Effector CD4-positive, alpha-beta T cell (primary cell): ENCODE data around the gene ACOXL. TPM values are rescaled to one million over a fixed set of nuclear protein-coding genes. Genes with fewer than 3 reads are reported as not detected.
"Not testable (repeated sequence)": the region's sequence is repeated elsewhere in the genome, so short reads cannot be mapped to it uniquely, and the experiment has no call there.

ENCODE experiments used
- DNase-seq: peaks from one replicate; pipeline ENCODE4 v3.0.0-alpha.2; 2020
- total RNA-seq: gene quantifications from one replicate; lab custom pipeline; 2026; lab: John Stamatoyannopoulos, UW

The ACOXL gene
- not detected for total RNA-seq

- no peak for DNase-seq
Observed at GRCh38 chr2:110732422-110733413, at the start of gene ACOXL. Gene ACOXL, plus strand, starts transcription at chr2:110732573. Its CDS starts 35,817 bp downstream, at chr2:110768390.

DNA sequence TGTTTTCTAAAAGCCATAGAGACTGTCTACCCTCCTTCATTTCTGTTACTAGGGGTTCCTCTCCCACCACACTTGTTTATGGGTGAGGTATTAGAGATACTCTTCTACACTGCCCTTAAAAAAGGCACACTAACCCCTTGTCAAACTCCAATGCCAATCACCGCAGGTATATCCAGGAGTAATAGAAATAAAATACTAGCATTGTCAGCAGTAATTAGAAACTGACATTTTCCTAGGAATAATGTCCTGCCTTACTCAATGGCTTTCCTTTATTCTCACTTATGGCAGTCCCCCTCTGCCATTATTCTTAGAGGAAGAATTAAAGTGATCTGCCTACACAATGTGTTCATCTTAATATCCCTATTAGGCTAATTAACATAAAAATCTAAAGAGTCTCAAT, 49.5 kb upstream of the ACOXL start:
- DNase-seq = no peak

GRCh38 chr2:110687775-110688484, 44.4 kb upstream of the ACOXL start:
- not testable (repeated sequence) for DNase-seq

DNA sequence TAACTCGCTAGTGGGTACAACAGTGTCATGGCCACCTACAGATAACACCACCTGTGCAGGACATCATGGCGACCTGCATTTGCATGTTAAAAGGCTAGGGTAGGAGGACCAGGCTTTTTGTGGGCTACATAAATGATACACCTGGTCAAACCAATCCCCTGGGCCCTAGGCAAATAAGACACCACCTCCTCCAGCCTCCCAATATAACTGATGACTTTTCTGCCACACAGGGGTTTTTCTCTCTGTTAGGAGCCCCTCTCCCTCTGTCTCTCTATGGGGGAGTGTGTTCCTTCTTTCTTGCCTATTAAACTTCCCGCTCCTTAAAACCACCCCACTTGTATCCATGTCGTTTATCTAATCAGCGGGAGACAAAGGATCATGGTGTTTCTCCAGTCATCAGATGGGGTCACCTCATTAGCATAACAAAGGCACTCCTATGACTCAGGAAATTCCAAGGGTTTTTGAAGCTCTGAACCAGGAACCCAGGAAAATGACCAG, 43.7 kb upstream of the ACOXL start:
- no peak for DNase-seq

DNA sequence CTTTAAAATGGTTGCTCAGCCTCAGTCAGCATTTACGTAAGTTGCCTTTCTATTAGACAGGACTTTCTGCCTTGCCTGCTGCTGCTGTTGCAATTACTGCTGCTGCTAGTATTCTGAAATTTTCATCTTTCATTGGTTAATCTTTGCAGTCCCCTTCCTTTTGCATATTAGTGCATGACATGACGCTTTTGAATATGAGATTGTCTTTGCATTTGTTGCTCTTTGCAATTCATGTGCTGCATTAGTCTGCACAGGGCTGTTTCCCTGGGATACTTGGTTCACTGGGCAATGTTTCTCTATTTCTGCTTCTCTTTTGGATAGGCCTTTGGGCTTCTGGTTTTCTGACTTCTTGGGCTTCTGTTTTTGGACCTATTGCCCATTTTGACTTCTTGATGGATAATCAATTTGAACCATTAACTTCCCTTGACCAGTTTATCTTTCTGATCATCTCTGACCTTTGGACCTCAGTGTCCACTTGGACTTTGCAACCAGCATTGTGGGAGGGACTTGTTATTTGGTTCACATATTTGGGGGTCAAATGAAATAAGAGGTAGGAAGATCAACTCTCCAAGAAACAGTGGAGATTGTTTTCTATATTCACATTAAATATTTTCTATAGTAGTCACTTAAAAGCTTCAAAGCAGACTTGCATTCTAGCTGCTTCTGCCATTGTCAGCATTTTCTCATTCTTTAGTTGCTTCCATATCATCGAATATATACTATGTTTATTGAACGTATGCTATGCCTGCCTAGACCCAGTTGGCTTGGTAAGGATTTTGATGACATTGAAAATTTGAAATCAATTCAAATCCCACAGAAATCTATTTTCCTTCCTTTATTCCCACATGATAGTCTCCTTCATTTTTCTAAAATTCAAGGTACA, 42.0 kb upstream of the ACOXL start:
- DNase-seq = no peak

- DNase-seq = no peak
Observed at GRCh38 chr2:110691612-110692258, 40.6 kb upstream of the ACOXL start.

GRCh38 chr2:110695146-110695898, 37.1 kb upstream of the ACOXL start:
- not testable (repeated sequence) for DNase-seq

DNA sequence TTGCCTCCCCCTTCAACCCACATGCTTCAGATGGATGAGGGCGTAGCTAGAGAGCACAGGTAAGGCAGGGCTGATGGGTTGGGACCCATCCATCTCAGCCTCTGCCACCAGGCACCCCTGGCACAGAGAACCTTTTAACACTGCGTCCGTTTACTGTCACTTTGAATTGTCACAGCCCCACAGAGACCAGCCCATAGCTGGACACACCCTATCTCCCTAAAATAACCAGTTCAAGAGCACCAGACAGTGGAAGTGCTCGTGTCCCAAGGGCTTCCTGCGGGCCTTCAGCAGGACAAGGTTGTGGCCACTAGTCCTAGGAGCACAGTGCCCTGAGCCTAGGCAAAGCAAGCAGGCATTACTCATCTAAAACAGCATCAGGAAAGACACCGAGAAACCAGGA, 34.1 kb upstream of the ACOXL start:
- DNase-seq = not testable (repeated sequence)

- DNase-seq = no peak
Observed at GRCh38 chr2:110702514-110703380, 29.6 kb upstream of the ACOXL start.

DNA sequence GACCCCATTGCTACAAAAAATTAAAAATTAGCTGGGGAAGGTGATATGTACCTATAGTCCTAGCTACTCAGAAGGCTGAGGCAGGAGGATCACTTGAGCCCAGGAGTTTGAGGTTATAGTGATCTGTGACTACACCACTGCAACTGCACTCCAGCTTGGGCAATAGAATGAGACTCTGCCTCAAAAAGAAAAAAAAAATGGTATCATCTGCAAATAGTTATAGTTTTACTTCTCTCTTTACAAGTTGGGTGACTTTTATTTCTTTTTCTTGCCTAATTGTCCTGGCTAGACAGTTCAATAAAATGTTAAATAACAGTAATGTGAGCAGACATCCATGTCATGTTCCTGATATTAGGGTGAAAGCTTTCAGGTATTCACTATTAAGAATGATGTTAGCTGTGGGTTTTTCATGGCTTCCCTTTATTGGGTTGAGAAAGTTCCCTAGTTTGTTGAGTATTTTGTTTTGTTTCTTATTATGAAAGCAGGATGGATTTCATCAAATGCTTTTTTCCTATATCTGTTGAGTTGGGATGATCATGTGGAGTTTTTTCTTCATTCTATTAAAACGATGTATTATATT, 24.9 kb upstream of the ACOXL start:
- no peak for DNase-seq

GRCh38 chr2:110708455-110708854, 23.9 kb upstream of the ACOXL start:
- DNase-seq = no peak

- no peak for DNase-seq
Observed at GRCh38 chr2:110712737-110713136, 19.6 kb upstream of the ACOXL start.

DNA sequence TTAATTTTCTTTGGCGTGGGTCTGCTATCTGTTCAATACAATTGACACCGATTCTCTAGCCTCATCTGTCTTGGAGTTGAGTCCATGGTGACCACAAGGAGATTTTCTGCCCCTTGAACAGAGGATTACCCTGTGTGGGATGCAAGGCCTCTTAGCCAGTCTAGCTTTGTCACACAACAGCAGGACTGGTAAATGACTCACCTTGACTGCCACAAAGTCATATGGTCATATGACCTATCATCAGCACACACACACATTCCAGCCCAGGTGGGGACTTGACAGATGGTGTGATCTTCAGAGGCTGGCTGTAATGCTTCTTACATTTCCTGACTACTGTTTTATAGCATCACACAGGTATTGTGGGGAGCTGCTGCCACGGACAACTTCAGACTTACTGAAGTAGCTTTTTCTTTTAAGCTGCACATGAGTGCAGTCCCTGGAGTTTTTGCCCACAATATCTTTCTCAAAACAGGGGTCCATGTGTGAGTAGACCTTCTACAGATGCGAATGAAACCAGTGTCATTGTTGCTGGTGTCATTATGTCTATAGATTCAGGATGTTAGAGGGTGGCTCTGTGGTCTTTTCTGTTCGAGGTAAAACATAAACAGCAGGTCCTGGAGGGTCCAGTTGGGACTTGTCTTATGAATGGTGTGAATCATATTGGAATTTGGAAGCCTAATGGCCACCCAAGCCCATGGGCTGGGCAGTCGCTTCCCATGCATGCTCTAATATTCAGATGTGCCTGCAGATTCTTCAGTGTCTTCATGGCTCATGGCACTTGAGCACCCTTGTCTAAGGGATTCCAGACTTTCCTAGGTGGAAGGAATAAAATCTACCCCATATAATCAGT, 18.6 kb upstream of the ACOXL start:
- no peak for DNase-seq

GRCh38 chr2:110714452-110715224, 17.7 kb upstream of the ACOXL start:
- no peak for DNase-seq

- DNase-seq = no peak
Observed at GRCh38 chr2:110716959-110717645, 15.3 kb upstream of the ACOXL start.

- DNase-seq = no peak
Observed at GRCh38 chr2:110717734-110718133, 14.6 kb upstream of the ACOXL start.

DNA sequence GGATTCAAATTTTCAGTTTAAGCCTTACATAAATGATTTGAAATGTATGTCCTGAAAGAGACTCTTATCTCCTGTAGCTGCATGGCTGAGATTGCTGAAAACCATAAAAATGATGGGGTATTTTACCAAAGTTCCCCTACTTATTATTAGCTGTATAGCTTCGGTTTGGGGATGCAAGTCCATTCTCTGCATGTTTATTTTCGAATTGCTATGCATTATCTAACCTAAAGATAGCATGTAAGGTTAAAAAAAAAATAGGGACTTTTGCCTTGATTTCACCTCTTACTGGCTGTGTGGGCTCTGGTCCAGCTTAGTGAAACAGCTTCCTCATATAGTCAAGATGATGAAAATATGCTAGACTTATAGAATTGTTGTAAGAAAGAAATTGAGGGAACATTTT, 14.0 kb upstream of the ACOXL start:
- DNase-seq = no peak
